HuH-7 (cell line): ENCODE results near the gene TUBA3E.
A peak's percentile ranks its signal among the peaks of the same experiment; 100 is the strongest.
"Not testable (repeated sequence)": the region's sequence is repeated elsewhere in the genome, so short reads cannot be mapped to it uniquely, and the experiment has no call there.

Experiments used
- DNase-seq: peaks from one replicate; pipeline ENCODE4 v3.0.0; 2011; ENCODE audit warnings: low spot score

Gene TUBA3E

GRCh38 chr2:130191319-130191718, 6.9 kb downstream of the TUBA3E start:
- DNase-seq: not testable (repeated sequence)

- DNase-seq: no peak
Measured at GRCh38 chr2:130190237-130190636, 8.0 kb downstream of the TUBA3E start.

- not testable (repeated sequence) for DNase-seq
Measured at GRCh38 chr2:130188958-130189357, 9.3 kb downstream of the TUBA3E start.

DNA sequence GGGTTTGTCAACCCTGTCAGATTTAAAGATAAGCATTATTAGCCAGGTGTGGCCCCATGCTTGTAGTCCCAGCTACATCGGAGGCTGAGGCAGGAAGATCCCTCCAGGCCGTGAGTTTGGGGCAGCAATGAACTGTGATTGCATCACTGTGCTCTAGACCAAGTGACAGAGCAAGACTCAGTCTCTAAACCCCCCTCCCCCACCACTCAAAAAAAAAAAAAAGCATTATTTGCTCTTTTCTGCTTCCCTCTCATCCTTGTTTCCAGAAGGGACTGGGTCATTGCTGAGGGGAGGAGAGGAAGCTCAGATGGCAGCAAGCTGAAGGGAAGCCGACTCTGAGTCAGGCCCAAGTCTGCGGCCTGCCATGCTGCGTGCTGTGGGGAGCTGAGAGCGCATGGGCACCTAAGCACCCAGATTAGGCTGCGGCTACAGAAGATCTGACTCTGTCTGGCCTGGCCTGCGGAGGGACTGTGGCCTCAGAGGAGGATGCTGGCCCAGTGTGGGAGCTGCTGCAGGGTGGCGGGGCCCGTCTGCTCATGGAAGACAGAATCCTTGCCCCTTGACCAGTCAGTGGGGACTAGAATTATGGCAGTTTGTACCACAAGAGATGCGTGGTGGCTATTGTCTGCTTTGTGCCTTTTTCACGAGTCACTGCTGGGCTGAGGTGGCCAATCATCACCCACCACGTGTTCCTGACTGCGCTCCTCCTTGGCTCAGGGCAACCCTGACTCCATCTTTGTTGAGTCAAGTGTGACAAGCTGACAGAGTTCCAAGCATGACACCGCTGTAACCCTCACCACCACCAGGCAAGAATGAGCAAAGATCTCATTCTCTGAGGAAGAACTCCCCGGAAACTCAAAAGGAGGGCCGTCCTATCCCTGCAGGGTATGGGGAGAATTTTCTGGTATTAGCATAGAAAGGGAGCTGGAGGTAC, 10.1 kb downstream of the TUBA3E start:
- not testable (repeated sequence) for DNase-seq

- no peak for DNase-seq
Measured at GRCh38 chr2:130187268-130187667, 11.0 kb downstream of the TUBA3E start.

- DNase-seq: no peak
Measured at GRCh38 chr2:130186391-130186790, 11.8 kb downstream of the TUBA3E start.

GRCh38 chr2:130185896-130186295, 12.3 kb downstream of the TUBA3E start:
- DNase-seq: no peak

- no peak for DNase-seq
Measured at GRCh38 chr2:130185436-130185835, 12.8 kb downstream of the TUBA3E start.

- DNase-seq: no peak
Measured at GRCh38 chr2:130183512-130184373, 14.5 kb downstream of the TUBA3E start.

- not testable (repeated sequence) for DNase-seq
Measured at GRCh38 chr2:130182826-130183511, 15.3 kb downstream of the TUBA3E start.

DNA sequence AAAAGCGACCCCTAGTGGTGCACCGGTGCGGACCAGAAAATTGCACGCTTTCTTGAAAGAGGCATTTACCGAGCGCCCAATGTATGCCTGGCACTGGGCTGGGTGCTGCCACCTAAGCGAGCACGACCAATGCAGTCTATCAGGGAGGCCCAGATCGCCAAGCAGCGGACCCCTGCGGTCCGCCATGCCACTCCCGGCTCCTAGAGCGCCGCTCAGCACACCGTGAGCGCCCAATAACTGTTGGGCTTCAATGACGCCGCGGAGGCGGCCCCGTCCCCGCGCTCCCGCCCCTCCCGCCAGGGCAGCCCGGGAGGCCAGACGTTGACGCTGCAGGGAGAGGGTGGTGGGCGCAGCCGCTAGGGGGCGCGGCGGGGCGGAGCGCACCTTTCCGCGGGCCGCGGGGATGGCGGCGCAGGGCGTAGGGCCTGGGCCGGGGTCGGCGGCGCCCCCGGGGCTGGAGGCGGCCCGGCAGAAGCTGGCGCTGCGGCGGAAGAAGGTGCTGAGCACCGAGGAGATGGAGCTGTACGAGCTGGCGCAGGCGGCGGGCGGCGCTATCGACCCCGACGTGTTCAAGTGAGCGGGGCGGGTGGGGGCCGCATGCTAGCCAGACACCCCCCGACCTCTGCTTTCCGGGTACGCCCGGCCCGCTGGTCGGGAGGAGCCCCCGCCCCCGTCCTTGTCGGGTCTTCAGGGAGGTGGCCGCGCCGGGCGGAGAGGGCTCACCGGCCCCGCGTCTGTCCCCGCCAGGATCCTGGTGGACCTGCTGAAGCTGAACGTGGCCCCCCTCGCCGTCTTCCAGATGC, 16.2 kb downstream of the TUBA3E start, which contains the start of gene MZT2B:
MZT2B (plus strand) TSS at position 383 of the 803 bp plus-strand sequence; CDS start at position 404, 21 bp downstream.
- DNase-seq: peak; percentile 93

- peak; percentile 87 for DNase-seq
Measured at GRCh38 chr2:130181325-130181879, 16.8 kb downstream of the TUBA3E start, which contains the start of gene SMPD4. Gene SMPD4 (minus strand): TSS chr2:130181602. CDS start chr2:130176592, 5,010 bp downstream.

DNA sequence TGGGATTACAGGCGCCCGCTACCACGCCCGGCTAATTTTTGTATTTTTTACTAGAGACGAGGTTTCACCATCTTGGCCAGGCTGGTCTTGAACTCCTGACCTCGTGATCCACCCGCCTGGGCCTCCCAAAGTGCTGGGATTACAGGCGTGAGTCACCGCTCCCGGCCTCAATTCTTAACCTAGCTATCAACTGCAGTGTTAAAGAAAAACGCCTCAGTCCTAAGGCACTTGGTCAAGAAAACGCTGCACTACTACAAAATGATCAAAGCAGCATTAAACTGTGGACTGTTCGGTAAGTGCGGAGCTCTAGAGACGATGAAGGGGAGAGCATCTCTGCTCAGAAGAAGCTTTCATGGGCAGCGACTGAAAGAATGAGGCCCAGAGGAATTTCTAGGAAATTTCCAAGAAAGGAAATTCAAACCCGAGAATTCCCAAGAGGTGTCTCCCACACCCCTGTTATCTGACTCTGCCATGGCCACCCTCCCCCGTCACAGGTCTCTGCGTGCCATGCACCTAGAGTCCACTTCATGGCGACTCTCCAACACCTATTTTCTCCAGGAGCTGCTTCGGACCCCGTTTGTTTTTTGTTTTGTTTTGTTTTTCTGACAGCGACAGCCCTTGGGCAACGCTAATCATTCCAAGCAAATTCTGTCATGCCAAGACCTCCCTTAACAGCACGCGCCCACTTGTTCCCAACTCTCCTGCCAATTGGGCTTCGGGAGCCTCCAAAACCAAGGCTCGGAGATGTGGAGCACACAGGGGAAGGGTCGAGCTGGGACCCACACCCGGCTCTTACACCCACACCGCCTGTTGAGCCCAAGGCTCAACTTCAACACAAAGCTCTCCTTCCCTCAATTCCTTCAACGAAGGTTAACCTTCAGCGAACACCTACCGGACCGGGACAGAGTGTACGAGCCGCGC, 17.6 kb downstream of the TUBA3E start:
- not testable (repeated sequence) for DNase-seq

GRCh38 chr2:130174866-130175265, 23.4 kb downstream of the TUBA3E start:
- DNase-seq: not testable (repeated sequence)

- no peak for DNase-seq
Measured at GRCh38 chr2:130169896-130170295, 28.3 kb downstream of the TUBA3E start.

DNA sequence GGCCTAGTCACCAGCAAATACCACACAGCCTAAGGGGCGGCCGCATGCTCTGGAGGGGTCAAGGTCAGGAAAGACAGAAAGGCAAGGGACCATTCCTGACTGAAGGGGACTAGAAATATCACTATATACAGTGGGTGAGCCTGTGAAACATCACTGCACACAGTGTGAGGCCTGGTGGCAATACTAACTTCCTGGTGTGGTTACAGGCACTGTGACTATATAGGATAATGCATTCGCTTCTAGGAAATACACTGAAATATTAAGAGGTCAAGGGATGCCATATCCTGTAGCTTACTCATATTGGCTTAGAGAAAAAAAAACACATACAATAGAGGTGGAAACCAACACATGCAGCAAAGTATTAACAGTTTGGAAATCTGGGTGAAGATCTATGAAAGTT, 29.1 kb downstream of the TUBA3E start:
- not testable (repeated sequence) for DNase-seq

GRCh38 chr2:130166611-130167010, 31.6 kb downstream of the TUBA3E start:
- not testable (repeated sequence) for DNase-seq

DNA sequence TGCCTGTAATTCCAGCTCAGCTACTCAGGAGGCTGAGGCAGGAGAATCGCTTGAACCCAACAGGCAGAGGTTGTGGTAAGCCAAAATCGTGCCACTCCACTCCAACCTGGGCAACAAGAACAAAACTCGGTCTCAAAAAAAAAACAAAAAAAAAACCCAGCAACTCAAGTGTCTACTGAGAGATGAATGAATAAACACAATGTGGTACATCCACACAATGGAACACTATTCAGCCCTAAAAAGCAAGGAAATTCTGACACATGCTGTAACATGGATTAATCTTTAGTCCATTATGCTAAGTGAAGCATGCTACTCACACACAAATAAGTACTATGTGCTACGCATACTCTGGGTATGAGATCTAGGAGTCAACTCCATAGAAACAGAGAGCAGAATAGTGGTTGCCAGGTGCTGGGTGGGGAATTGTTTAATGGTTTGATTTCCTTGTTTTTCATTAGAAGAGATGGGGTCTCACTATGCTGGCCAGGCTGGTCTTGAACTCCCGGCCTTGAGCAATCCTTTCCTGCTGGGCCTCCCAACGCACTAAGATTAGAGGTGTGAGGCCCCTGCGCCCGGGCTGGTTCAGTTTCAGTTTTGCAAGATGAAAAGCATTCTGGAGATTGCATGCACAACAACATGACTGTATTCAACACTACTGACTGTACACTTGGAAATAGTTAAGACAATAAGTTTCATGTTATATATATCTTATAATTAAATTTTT, 32.8 kb downstream of the TUBA3E start:
- DNase-seq: no peak

GRCh38 chr2:130162968-130163367, 35.3 kb downstream of the TUBA3E start:
- DNase-seq: no peak
